T-helper 22 cell (primary cell): ENCODE data around the gene FARP1.

Source experiments
- DNase-seq: peaks from one replicate; pipeline ENCODE4 v3.0.0-alpha.2; 2020; ENCODE audit warnings: low read depth

FARP1 gene

GRCh38 chr13:98175043-98175442, 32.1 kb downstream of the FARP1 start:
- no peak for DNase-seq

GRCh38 chr13:98175823-98176222, 32.9 kb downstream of the FARP1 start:
- DNase-seq, result no peak

GRCh38 chr13:98176777-98177608, 34.1 kb downstream of the FARP1 start, which contains the start of gene RNF113B:
Gene RNF113B (minus strand): TSS chr13:98177269. CDS start chr13:98177236, 33 bp downstream.
- DNase-seq, result no peak

- no peak for DNase-seq
Measured at GRCh38 chr13:98180092-98180491, 37.2 kb downstream of the FARP1 start.

GRCh38 chr13:98181111-98181815, 38.4 kb downstream of the FARP1 start:
- no peak for DNase-seq

- DNase-seq, result no peak
Measured at GRCh38 chr13:98182153-98182552, 39.3 kb downstream of the FARP1 start.

GRCh38 chr13:98182589-98182988, 39.7 kb downstream of the FARP1 start:
- no peak for DNase-seq

- DNase-seq, result no peak
Measured at GRCh38 chr13:98184792-98185191, 41.9 kb downstream of the FARP1 start.

GRCh38 chr13:98187155-98187964, 44.5 kb downstream of the FARP1 start:
- DNase-seq, result no peak

GRCh38 chr13:98187965-98188261, 45.0 kb downstream of the FARP1 start:
- DNase-seq, result no peak

- no peak for DNase-seq
Measured at GRCh38 chr13:98188544-98189166, 45.8 kb downstream of the FARP1 start.

- DNase-seq, result no peak
Measured at GRCh38 chr13:98189841-98190505, 47.1 kb downstream of the FARP1 start.

GRCh38 chr13:98190889-98191444, 48.1 kb downstream of the FARP1 start:
- no peak for DNase-seq

GRCh38 chr13:98192008-98192407, 49.1 kb downstream of the FARP1 start:
- DNase-seq, result no peak

- DNase-seq, result no peak
Measured at GRCh38 chr13:98195054-98195791, 52.3 kb downstream of the FARP1 start.

GRCh38 chr13:98198683-98199082, 55.8 kb downstream of the FARP1 start:
- DNase-seq, result no peak

- no peak for DNase-seq
Measured at GRCh38 chr13:98199480-98199879, 56.6 kb downstream of the FARP1 start.

- no peak for DNase-seq
Measured at GRCh38 chr13:98200211-98200878, 57.5 kb downstream of the FARP1 start.

- DNase-seq, result no peak
Measured at GRCh38 chr13:98201189-98201588, 58.3 kb downstream of the FARP1 start.

- DNase-seq, result no peak
Measured at GRCh38 chr13:98201984-98202383, 59.1 kb downstream of the FARP1 start.
